ENCODE results near the gene ZFHX3. TPM values are rescaled to one million over a fixed set of nuclear protein-coding genes. Genes with fewer than 3 reads are reported as not detected.

ZFHX3 gene
- total RNA-seq, 2 donors from 2014 or later: 9.2 to 18.9 TPM

DNA sequence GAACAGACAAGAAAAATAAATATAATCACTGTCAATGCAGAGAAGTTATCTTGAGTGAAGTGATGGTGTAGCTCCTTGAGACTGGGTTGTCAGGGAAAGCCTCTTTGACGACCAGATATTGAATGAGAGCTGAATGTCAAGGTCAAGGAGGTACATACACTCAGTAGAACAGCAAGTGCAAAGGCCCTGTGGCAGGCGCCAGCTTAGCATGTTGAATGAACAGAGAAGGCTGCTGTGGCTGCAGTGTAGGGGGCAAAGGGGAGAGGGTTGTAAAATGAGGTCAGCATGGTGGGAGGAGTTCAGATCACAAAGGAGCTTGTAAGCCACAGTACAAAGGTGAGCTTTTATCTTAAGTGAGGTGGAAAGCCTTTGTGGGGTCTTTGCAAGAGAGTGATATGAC lies 111.5 kb downstream of the ZFHX3 start:
- DNase-seq (ENCODE audit: low spot score): no peak

DNA sequence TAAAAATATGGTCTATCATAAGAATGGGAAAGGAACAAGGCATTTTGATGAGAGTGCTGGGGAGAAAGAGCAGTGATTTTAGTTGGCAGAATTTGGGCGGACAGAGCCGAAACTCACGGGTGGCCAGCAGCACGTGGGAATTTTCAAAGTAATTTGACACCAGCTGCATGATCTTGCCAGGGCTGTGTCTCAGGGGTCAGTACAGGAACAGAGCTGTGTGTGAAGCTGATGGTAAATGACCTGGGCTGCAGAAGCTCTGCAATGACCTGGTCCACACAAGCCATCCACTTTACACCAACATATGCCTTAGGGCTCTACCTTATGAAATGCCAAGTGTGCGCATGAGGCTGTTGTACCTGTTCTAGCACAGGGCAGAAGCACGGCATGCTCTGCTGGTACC lies 112.0 kb downstream of the ZFHX3 start:
- Histone ChIP-seq H3K36me3 (no peaks in the 10 kb centered on the region), H3K27me3 (no peaks in the 10 kb centered on the region), H3K9me3 (no peaks in the 10 kb centered on the region), H3K4me1 (peaks cover 0 to 66% of the 10 kb centered on the region in 2 donors), H3K4me3 (no peak overlapping the region), H3K27ac (no peak overlapping the region)
- DNase-seq (ENCODE audit: low spot score): no peak
- TF ChIP-seq, protein P1, sequence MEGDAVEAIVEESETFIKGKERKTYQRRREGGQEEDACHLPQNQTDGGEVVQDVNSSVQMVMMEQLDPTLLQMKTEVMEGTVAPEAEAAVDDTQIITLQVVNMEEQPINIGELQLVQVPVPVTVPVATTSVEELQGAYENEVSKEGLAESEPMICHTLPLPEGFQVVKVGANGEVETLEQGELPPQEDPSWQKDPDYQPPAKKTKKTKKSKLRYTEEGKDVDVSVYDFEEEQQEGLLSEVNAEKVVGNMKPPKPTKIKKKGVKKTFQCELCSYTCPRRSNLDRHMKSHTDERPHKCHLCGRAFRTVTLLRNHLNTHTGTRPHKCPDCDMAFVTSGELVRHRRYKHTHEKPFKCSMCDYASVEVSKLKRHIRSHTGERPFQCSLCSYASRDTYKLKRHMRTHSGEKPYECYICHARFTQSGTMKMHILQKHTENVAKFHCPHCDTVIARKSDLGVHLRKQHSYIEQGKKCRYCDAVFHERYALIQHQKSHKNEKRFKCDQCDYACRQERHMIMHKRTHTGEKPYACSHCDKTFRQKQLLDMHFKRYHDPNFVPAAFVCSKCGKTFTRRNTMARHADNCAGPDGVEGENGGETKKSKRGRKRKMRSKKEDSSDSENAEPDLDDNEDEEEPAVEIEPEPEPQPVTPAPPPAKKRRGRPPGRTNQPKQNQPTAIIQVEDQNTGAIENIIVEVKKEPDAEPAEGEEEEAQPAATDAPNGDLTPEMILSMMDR (IDR thresholded peaks at IDR 0.05): no peak

More for the DNA sequence above, 111.5 kb downstream of the ZFHX3 start:
- H3K36me3 ChIP-seq: no peaks in the 10 kb centered on the region
- TF ChIP-seq, protein P1 (IDR thresholded peaks at IDR 0.05): no peak
- no peak overlapping the region for H3K4me3 ChIP-seq
- H3K27me3 ChIP-seq: no peaks in the 10 kb centered on the region
- peaks cover 0 to 62% of the 10 kb centered on the region in 2 donors for H3K4me1 ChIP-seq
- no peaks in the 10 kb centered on the region for H3K9me3 ChIP-seq
- no peak overlapping the region for H3K27ac ChIP-seq

DNA sequence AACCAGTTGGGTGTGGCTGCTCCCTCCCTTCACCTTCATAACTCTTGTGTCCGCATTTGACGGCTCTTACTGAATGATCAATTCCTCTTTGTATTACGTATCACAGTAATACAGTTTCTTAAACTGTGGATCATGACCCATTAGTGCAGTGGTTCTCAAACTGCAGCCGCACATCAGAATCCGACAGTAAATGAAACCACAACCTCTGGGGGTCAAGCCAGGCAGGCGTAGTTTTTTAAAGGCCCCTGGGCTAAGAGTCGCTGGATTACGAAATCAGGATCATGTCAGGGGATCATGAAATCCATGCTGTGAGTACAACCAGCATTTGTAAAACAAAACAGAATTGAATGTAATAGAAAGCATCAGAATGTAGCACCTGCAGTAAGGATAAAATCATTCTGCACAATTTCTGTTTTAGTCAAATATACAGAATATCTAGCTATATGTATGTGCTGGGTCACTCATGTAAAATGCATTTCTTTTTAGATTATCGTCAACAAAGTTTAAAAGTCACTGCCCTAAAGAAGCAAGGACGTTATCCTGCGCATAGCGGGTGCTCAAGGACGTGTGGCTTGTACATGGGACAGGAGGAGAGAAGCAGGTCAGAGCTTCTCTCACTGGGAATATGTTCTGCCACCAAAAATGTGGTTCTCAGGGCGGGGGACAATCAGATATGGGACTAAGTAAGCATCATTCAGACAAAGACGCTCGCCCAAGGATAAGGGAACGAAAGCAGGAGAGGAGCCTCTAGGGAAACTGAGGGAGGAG lies 113.1 kb downstream of the ZFHX3 start:
- H3K27me3 ChIP-seq: no peaks in the 10 kb centered on the region
- H3K9me3 ChIP-seq: no peaks in the 10 kb centered on the region
- H3K36me3 ChIP-seq: no peaks in the 10 kb centered on the region
- H3K4me1 ChIP-seq: peaks cover 0 to 66% of the 10 kb centered on the region in 2 donors
- TF ChIP-seq, protein P1 (IDR thresholded peaks at IDR 0.05): no peak
- H3K27ac ChIP-seq: no peak overlapping the region
- DNase-seq (ENCODE audit: low spot score): no peak
- no peak overlapping the region for H3K4me3 ChIP-seq

DNA sequence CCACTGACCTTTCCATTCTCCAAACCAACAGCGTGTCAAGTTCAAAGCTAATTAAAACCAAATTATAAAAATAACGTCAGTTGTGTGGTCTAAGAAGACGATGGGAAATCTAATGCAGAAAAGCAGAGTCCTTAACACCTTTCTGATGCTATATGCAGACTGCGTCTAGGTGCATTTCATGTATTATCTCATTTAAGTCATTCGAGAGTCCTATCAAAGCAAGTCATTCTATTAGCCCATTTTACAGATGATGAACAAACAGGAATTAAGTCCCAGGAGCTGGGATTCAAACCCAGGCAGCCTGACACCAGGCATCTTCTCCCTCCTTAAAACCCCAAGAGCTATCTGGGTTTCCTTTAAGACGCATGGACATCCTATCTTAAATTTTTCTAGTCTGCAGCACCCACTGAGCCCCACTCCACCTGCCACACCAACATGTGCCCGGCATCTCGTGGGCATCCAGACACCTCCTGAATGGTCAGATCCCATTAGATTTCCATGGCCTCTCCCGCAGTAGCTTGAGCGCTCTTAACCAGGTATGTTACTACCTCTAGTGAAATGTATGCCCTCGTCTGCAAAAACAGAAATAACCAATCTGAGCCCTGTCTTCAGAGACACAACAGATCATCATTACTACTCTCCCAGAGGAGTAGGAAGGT lies 115.1 kb downstream of the ZFHX3 start:
- Histone ChIP-seq H3K4me1 (peaks cover 0 to 46% of the 10 kb centered on the region in 2 donors), H3K36me3 (no peaks in the 10 kb centered on the region), H3K4me3 (no peak overlapping the region), H3K27me3 (no peaks in the 10 kb centered on the region), H3K9me3 (no peaks in the 10 kb centered on the region), H3K27ac (peak overlapping the region; percentile 48 to 70)
- DNase-seq (ENCODE audit: low spot score): no peak
- TF ChIP-seq, protein P1 (IDR thresholded peaks at IDR 0.05): no peak

DNA sequence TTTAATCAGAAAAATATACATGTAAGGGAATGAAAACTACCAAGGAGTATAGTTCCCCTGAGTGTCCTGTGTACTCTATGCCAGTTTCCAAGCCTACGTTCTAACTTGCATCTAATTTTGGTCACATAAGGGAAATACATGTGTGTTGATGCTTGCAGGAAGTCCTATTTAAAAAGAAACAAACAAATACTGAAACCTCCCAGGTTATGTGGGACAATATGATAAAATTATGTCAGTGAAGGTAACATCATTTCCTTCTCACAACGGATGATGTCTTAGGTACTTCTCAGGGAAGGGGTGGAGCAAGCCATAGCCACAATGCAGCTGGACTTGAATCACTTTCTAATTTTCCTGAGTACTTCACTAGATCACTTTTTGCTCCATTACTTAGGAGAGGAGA lies 115.9 kb downstream of the ZFHX3 start:
- Histone ChIP-seq H3K27me3 (no peaks in the 10 kb centered on the region), H3K27ac (peak overlapping the region; percentile 48 to 70), H3K4me3 (no peak overlapping the region), H3K36me3 (no peaks in the 10 kb centered on the region), H3K4me1 (peaks cover 0 to 39% of the 10 kb centered on the region in 2 donors), H3K9me3 (no peaks in the 10 kb centered on the region)
- DNase-seq (ENCODE audit: low spot score): no peak
- TF ChIP-seq, protein P1 (IDR thresholded peaks at IDR 0.05): no peak

All from right atrium auricular region (tissue), 2 donors.